Esophagus muscularis mucosa (tissue), 4 donors: ENCODE results near the gene ATP11A. TPM values are rescaled to one million over a fixed set of nuclear protein-coding genes. Genes with fewer than 3 reads are reported as not detected.

Experiments used
- DNase-seq: peaks from one replicate; pipeline ENCODE4 v3.0.0-alpha.2; 2017; ENCODE audit errors: extremely low spot score
- H3K27ac ChIP-seq, 4 donors: fragments of 200-600 bp; sonication (generic); replicated peaks in 1 of 4; 1 replicate in 3 of 4; 2 replicates in 1 of 4; pipeline ENCODE4 v1.5.1; 2016 to 2019; ENCODE audit warnings: mild to moderate bottlenecking in 1 of 4
- H3K27me3 ChIP-seq, 4 donors: fragments of 200-600 bp; sonication (generic); one replicate each; pipeline versions ENCODE4 v1.5.1 to v1.6.0; 2016 to 2019
- H3K36me3 ChIP-seq, 4 donors: fragments of 200-600 bp; sonication (generic); one replicate each; pipeline ENCODE4 v1.5.1; 2016 to 2019
- H3K4me1 ChIP-seq, 4 donors: fragments of 200-600 bp; sonication (generic); one replicate each; pipeline ENCODE4 v1.5.1; 2016 to 2019
- H3K4me3 ChIP-seq, 4 donors: fragments of 200-600 bp; sonication (generic); 1 replicate in 2 of 4; 2 replicates in 2 of 4; pipeline ENCODE4 v1.5.1; 2016 to 2019; ENCODE audit warnings: mild to moderate bottlenecking in 4 of 4, moderate library complexity in 1 of 4
- H3K9me3 ChIP-seq, 4 donors: fragments of 200-600 bp; sonication (generic); 1 replicate in 3 of 4; 2 replicates in 1 of 4; pipeline ENCODE4 v1.5.1; 2016 to 2019
- CTCF ChIP-seq, 3 experiments: fragments of 200-600 bp in 2 of 3; fragments of 450-650 bp in 1 of 3; sonication (generic) in 2 of 3; IDR thresholded peaks; one replicate each; pipeline ENCODE4 v1.5.1; 2017 to 2019; ENCODE audit warnings: antibody characterized with exemption in 3 of 3, mild to moderate bottlenecking in 2 of 3, moderate library complexity in 1 of 3
- EP300 ChIP-seq: sonication (generic); formaldehyde crosslinking; IDR thresholded peaks from one replicate; pipeline ENCODE4 v1.6.1; 2017; ENCODE audit warnings: antibody characterized with exemption
- POLR2A ChIP-seq: fragments of 450-650 bp; IDR thresholded peaks from one replicate; pipeline ENCODE4 v1.6.1; 2017; ENCODE audit warnings: antibody characterized with exemption, moderate library complexity, mild to moderate bottlenecking, low read depth
- POLR2AphosphoS5 ChIP-seq, 2 donors: sonication (generic); formaldehyde crosslinking; IDR thresholded peaks; one replicate each; pipeline ENCODE4 v1.6.1; 2017; ENCODE audit warnings: antibody characterized with exemption in 2 of 2
- WGBS: methylation state at CpG from one replicate; pipeline ENCODE4 v1.1.5; 2018; 5-methylcytosine and 5-hydroxymethylcytosine counted together
- intact Hi-C: fragments of 100-400 bp; cut with DNase I; formaldehyde crosslinking; loops from one replicate; pipeline ENCODE4 v1.15.1; 2023
- total RNA-seq, 4 donors: library from RNA; depleted of rRNA; stranded (reverse); fragments of >200 nt; gene quantifications; one replicate each; pipeline versions ENCODE4 v1.1.0 to v1.2.1, GENCODE V29; 2016

The ATP11A gene
- total RNA-seq, 4 donors from 2014 or later = 11.2 to 27.8 (median 14.3) TPM

DNA sequence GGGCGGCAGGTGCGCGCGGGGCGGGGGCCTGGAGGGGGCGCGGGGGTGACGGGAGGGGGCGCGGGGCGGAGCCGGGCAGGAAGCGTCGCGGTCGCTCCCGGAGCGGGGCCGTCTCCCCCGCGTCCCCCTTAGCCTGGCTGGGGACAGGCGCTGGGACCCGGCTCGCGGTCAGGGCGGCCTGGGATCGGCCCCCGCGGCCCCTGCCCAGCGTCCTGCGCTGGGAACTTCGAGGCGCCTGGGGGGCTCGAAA lies 204.5 kb downstream of the ATP11A start:
- Histone ChIP-seq H3K27me3 (peaks cover 0 to 77% (median 21%) of the 10 kb centered on the region in 4 donors), H3K27ac (no peak overlapping the region), H3K4me3 (peak overlapping the region; percentile 47 to 63 (median 55)), H3K9me3 (no peaks in the 10 kb centered on the region), H3K36me3 (no peaks in the 10 kb centered on the region), H3K4me1 (peaks cover 24 to 33% (median 28%) of the 10 kb centered on the region in 4 donors)
- DNase-seq = no peak
- WGBS = no CpG with 5 or more reads among the region's 34 CpGs
- no peak for TF ChIP-seq EP300
- no peak for TF ChIP-seq POLR2AphosphoS5 (IDR thresholded peaks at IDR 0.05)
- TF ChIP-seq CTCF (IDR thresholded peaks at IDR 0.05) = no peak
- TF ChIP-seq POLR2A = no peak
- intact Hi-C loops = no loop called here

DNA sequence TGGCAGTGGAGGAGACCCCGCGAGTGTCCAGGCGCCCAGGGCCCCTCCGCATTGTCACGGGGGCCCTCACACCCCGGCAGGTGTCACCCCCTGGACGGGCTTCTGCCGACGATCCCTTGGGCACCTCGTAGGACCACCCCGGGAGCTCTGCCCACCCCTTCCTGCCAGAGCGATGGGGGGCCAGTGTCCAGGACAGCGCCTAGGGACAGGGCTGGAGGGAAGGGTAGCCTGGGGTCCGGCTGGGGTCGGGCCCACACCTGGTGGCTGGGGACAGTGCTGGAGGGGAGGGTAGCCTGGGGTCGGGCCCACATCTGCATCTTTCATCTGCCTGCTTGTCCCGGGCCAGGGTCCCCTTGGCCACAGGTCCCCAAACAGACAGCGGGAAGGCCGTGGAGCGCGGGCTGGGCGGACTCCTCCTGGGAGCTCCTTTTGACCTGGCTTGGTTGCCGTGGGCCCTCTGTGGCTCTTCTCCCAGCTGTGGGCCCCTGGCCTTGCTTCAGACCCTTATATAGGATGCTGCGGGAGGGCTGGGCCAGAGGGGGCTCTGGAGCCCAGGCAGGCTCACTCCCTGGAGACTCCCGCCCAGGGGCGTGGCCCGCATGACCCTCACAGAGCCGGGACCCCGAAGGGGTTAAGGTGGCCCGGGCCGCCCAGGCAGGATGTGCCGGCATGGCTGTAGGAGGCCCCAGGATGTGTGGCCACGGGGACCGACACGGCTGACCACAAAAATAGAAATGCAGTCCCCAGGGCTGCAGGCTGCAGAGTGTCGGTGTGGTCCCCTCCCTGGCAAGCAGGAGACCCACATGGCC lies 205.0 kb downstream of the ATP11A start:
- peaks cover 24 to 33% (median 28%) of the 10 kb centered on the region in 4 donors for H3K4me1 ChIP-seq
- no peak for DNase-seq
- intact Hi-C loops = no loop called here
- peaks cover 0 to 83% (median 21%) of the 10 kb centered on the region in 4 donors for H3K27me3 ChIP-seq
- no peaks in the 10 kb centered on the region for H3K9me3 ChIP-seq
- peak overlapping the region; percentile 47 to 63 (median 55) for H3K4me3 ChIP-seq
- H3K36me3 ChIP-seq = no peaks in the 10 kb centered on the region
- no peak for TF ChIP-seq CTCF (IDR thresholded peaks at IDR 0.05)
- TF ChIP-seq POLR2AphosphoS5 (IDR thresholded peaks at IDR 0.05) = no peak
- no peak for TF ChIP-seq EP300
- TF ChIP-seq POLR2A = no peak
- H3K27ac ChIP-seq = no peak overlapping the region
- WGBS = 12% methylated on average over 19 of the region's 36 CpGs

- no peak for DNase-seq
- intact Hi-C loops = no loop called here
- 42% methylated on average over 18 of the region's 29 CpGs for WGBS
These were observed 206.0 kb downstream of the ATP11A start for GRCh38 chr13:112895521-112896465.

More at GRCh38 chr13:112895521-112896465, 206.0 kb downstream of the ATP11A start:
- Histone ChIP-seq H3K4me1 (peaks cover 24 to 33% (median 28%) of the 10 kb centered on the region in 4 donors), H3K4me3 (no peak overlapping the region), H3K27ac (no peak overlapping the region), H3K27me3 (peaks cover 0 to 90% (median 21%) of the 10 kb centered on the region in 4 donors), H3K36me3 (no peaks in the 10 kb centered on the region), H3K9me3 (no peaks in the 10 kb centered on the region)
- no peak for TF ChIP-seq POLR2A
- no peak for TF ChIP-seq POLR2AphosphoS5 (IDR thresholded peaks at IDR 0.05)
- TF ChIP-seq EP300 = no peak
- TF ChIP-seq CTCF (IDR thresholded peaks at IDR 0.05) = no peak
